AG09319 (cell line): ENCODE measurements around the gene HPD.

ENCODE experiments used
- DNase-seq: peaks from one replicate; pipeline ENCODE4 v3.0.0-alpha.2; 2010; ENCODE audit warnings: low read depth; ENCODE audit errors: extremely low read depth
- TF ChIP-seq, protein P1 (sequence below): IDR thresholded peaks from 2 replicates; pipeline ENCODE4 v1.5.1; 2011; ENCODE audit warnings: low read depth, mild to moderate bottlenecking, inconsistent platforms, low read length, moderate library complexity

Gene HPD

DNA sequence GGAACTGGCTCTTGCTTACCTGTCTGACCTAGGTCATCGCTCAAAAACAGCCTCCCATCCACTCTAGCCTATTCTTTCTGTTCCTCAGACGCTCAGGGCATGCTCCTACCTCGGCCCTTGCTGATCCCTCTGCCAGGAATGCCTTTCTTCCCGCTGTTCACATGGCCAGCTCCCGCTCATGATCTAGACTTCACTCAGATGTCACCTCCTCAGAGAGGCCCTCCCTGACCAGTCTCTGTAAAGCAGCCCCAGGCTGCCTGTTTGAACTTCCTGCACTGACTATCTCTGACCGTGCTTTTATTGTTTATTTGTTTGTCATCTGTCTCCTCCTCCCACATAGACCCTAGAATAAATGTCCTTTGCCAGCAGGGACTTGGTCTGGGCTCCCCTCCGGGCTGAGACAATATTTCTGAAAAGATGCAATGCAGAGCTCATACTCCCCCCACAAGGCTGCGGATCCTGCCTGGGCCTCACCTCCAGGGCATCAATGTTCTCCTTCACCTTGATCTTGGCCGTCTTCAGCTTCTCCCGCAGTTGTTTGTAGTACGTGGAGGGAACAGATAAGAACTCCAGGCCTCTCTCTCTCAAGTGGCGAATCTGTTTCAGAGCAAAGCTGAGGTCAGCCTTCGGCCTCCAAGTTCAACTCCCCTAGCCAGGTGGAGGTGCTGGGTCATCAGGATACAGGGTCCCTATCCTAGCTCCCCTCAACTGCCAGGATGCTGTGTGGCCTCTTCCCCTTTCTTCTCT, 15.2 kb downstream of the HPD start:
- DNase-seq, result no peak
- TF ChIP-seq, protein P1, sequence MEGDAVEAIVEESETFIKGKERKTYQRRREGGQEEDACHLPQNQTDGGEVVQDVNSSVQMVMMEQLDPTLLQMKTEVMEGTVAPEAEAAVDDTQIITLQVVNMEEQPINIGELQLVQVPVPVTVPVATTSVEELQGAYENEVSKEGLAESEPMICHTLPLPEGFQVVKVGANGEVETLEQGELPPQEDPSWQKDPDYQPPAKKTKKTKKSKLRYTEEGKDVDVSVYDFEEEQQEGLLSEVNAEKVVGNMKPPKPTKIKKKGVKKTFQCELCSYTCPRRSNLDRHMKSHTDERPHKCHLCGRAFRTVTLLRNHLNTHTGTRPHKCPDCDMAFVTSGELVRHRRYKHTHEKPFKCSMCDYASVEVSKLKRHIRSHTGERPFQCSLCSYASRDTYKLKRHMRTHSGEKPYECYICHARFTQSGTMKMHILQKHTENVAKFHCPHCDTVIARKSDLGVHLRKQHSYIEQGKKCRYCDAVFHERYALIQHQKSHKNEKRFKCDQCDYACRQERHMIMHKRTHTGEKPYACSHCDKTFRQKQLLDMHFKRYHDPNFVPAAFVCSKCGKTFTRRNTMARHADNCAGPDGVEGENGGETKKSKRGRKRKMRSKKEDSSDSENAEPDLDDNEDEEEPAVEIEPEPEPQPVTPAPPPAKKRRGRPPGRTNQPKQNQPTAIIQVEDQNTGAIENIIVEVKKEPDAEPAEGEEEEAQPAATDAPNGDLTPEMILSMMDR, result no peak

DNA sequence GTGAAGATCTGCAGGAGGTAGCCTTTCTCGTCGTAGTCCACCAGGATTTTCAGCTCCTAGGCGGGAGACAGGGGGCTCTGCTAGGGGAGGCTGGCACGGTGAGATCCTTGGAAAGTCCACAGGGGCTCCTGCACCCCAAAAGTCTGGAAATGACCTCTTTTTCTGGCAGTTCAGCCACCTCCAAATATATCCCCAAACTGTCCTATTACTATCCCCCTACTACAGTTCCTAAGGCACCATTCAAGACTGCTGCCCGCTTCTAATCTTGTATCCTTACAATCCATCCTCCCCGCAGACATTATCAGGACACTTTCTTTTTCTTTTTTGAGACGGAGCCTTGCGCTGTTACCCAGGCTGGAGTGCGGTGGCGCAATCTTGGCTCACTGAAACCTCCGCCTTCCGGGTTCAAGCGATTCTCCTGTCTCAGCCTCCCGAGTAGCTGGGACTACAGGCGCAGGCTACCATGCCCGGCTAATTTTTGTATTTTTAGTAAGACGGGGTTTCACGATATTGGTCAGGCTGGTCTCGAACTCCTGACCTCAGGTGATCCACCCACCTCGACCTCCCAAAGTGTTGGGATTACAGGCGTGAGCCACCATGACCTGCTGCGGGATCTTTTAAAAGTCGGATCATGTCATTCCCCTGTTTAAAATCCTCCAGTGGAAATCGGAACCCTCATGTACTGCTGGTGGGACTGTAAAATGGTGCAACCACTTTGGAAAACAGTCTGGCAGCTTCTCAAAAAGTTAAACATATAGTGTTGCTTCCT, 18.5 kb downstream of the HPD start:
- TF ChIP-seq, protein P1, result no peak
- DNase-seq, result no peak

DNA sequence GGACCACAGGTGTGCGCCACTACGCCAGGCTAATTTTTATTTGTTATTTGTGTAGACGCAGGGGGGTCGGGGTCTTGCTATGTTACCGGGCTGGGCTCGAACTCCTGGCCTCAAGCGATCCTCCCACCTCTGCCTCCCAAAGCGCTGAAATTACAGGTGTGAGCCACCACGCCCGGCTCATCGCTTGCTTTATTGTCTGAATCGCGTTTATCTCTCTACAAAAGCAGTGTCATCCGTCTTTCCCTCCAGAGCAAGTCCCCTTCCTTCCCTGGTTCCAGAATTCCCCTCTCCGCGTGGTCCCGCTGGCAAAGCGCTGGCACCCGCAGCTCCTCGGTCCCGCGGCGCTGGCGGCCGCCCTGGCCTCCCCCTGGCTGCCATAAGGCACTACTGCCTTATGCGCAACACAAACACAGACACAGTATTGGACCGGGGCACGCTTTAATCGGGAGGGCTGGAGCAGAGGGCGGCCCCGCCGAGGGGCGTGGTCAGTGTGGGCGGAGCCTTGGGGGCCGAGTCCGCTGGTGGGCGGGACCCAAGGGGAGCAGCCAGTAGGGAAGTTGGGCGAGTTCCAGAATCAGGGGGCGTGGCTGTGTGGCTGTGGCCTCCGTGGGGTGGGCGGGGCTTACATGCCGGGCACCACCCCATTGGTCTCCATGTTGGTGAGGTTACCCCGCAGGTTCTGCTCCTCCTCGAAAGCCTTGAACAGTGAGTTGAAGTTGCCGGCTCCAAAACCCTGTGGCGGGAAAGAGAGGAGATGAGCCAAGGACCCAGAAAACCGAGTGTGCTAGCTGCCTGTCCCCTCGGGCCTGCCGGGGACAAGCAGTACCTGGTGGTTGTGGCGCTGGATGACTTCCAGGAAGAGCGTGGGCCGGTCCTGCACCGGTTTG, 19.3 kb downstream of the HPD start:
- DNase-seq, result peak; percentile 95
- TF ChIP-seq, protein P1, result peak; percentile 42

DNA sequence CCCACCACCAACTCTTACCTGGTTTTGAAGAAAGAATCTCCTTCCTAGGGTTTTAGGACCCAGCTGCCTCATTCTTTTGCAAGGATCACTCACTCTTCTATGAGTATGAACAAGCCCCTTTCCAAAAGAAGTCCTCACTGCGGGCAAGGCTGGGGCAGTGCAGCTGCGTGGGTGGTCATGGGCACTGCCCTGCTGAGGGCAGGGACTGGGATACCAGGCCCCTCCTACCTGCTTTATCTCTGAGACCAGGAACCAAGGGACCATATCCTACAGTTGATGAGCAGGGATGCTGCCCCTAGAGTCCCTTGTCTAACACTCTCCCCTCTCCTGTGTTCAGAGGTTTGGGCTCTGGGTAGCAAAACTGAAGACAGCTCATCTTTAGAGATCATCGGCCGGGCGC, 20.5 kb downstream of the HPD start:
- no peak for DNase-seq
- TF ChIP-seq, protein P1, result no peak

DNA sequence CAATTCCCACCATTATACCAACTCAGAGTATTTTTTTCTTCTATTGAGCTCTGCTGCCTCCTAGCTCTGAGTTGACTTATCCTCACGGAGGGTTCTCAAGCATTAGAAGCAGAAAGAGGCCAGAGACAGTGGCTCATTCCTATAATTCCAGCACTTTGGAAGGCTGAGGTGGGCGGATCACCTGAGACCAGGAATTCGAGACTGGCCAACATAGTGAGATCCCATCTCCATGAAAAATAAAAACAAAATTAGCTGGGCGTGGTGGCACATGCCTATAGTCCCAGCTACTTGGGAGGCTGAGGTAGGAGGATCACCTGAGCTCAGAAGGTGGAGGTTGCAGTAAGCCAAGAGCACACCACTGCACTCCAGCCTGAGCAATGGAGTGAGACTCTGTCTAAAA, 21.0 kb downstream of the HPD start:
- no peak for DNase-seq
- TF ChIP-seq, protein P1, result no peak; the same call in none of the 2 replicates

DNA sequence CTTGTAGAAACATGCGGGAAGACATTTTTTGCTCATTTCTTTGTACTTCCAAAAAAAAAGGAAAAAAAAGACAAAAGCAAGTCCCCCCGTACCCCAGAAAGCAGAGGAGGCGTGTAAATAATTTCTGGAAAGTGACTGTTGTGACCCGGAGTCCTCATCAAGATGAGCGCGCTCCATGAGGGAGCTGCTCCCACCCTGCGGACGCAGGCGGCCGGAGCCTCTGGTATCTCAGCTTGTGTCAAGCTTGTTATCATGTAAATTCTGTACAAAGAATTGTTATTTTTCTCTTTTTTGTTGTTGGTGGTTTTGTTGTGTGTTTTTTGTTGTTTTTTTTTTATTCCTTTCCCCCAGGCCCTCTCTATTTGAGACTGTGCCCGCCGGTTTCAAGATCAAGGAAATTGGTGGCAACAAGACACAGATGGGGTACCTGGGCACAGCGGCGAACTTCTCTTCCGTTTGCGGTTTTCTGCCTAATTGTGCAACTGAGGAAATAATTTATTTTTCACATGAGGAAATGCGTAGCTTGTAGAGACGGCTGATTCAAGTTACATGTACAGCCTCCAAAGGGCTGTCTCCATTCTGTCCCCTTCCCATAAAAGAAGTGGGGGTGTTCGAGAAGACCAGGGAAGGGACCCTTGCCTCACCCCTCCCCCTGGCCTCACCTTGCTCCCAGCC, 27.0 kb downstream of the HPD start:
- TF ChIP-seq, protein P1, result no peak
- DNase-seq, result no peak
